NCI-H345 treated with DMSO at 0.1 percent for 48 hours (cell line): Measurements from ENCODE around the gene TRMU.

Experiments
- DNase-seq: peaks from one replicate; lab custom pipeline; 2025; ENCODE audit not compliant: unreplicated experiment; lab: John Stamatoyannopoulos, UW

TRMU gene

GRCh38 chr22:46336119-46337078, 885 bp downstream of the TRMU start:
- DNase-seq, result no peak

- DNase-seq, result no peak
Measured at GRCh38 chr22:46337870-46338269, 2.4 kb downstream of the TRMU start.

DNA sequence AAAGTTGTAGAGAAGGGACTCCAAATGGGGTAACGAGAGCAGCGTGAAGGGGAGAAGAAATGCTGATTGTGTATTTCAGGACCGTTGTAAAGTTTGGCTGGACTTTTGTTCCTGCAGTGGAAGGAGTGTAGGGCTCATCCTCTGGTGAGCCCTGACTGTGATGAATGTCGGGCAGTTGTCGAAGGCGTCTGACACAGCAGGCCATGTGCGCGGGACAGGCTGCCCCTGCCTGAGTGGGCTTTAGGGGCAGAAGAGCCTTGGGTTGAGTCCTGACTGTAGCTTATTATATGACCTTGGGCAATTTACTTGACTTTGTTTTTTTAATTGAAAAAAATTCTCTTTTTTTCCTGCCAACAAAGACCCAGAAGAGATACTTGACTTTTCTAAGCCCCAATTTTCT, 3.1 kb downstream of the TRMU start:
- DNase-seq, result no peak

DNA sequence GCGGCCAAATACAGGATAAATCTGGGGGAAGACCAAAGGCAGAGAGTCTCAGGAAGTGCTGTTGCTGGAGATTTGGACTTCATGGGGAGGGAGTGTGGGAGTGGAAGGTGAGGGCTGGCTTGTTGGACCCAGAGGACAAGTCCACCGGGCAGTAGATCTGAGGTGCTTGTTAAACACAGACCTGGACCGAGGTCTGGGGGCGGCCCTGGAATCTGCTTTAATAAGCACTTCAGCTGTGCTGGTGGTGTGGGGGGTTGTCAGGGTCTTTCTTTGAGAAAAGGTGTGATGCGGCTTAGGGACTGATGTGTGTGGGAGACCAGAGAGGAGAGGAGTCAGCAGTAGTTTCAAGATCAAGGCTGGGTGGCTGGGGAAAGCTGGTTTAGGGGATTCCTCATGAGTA, 4.4 kb downstream of the TRMU start:
- DNase-seq, result no peak

GRCh38 chr22:46340676-46341075, 5.2 kb downstream of the TRMU start:
- no peak for DNase-seq

DNA sequence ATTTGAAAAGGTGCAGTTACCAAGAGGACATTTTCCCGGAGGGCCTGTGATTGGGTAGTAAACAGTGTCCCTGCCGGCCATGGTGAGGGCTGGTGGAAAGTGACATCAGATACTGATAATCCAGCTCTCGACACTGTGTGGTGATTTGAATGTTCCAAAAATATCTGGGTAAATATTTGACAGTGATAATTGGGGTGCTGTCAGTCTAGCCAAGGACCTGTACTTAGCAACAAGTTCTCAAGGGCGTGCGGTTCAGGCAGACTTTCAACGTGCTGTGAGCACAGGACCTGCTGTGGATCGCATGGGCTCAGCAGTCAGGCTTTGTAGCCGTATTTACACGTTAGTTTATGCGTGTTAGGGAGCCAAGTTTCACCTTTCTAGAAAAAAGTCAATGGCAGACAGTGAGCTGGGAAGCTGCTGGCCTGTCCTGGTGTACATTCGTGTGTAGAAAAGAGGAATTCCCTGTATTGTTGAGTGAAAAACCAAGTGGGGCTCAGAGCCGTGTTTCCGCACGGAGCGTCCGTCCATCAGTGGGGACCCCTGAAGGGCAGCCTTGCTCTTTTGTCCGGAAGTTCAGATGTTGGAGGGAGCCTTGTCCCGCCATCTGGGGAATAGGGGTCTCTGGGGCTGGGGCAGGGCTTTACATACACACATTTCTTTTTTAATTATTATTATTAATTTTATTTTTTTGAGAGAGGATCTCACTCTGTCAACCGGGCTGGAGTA, 11.3 kb downstream of the TRMU start:
- DNase-seq, result no peak

DNA sequence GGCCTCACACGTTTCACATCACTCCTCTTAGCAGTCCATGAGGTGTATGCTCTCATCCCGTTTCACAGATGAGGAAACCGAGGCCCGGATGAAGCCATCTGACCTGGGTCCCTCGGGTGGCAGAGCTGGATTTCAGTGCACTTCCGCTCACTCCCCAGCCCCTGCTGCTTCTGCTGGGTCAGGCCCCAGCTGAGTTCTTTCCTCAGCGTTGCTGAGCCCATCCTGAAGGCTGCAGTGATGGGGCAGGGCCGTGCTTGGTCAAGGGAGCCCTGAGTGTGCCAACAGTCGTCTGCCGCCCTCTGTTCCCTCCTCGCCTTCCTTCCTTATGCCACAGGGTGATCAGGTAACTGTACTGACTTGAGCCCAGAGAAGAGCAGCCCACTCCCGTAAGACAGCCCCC, 12.1 kb downstream of the TRMU start:
- no peak for DNase-seq

DNA sequence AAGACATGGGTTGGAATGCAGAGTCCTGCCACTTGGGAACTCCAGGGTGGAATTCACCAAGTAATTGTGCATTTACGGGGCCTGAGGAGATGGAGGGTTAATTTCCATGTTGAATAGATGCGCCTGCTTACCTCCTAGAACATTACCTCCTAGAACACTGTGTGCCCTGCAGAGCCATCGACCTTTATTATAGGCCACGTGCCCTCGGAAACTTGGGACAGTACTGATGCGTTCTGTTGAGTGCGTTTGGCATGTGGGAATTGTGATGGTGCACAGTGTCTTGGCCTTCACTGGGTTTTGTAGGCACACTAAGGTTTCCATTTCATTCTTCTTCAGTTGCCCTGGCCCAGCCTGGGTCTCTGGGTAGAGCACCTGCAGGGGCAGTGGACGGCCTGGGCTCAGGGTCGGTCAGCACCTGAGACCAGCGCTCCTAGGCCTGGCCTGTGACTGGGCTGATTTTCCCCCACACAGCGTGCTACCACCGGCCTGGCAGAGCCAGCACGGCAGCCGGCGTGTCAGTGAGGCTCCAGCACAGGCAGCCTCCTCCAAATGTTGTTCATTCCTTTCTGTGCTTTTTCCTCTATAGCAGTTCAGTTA, 12.7 kb downstream of the TRMU start:
- DNase-seq, result no peak

DNA sequence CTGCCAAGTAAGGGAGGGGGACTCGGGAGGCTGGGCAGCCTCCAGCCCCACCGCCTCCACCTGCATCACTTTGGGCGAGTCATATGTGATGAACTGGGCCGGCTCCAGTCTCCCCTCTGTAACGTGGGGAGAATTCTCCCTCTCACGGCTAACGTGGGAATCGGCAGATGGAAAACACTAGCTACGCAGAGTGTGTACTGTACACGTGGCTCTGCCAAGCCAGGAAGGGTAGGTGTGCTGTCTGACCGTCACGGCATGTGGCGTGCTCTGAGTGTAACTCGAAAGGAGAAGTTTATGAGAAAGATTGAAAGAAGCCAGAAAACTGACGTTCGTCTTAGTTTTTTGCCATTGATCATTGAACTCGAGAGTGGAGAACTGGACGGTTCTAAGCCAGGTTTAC, 13.7 kb downstream of the TRMU start:
- no peak for DNase-seq

- DNase-seq, result no peak
Measured at GRCh38 chr22:46349681-46350080, 14.2 kb downstream of the TRMU start.

- no peak for DNase-seq
Measured at GRCh38 chr22:46350121-46350520, 14.6 kb downstream of the TRMU start.

- no peak for DNase-seq
Measured at GRCh38 chr22:46350646-46351045, 15.1 kb downstream of the TRMU start.

GRCh38 chr22:46351131-46351735, 15.7 kb downstream of the TRMU start:
- no peak for DNase-seq

- DNase-seq, result no peak
Measured at GRCh38 chr22:46351767-46352166, 16.3 kb downstream of the TRMU start.

- no peak for DNase-seq
Measured at GRCh38 chr22:46352276-46352675, 16.8 kb downstream of the TRMU start.

- peak; percentile 64 for DNase-seq
Measured at GRCh38 chr22:46352691-46353386, 17.3 kb downstream of the TRMU start.

- DNase-seq, result no peak
Measured at GRCh38 chr22:46353483-46354105, 18.1 kb downstream of the TRMU start.

DNA sequence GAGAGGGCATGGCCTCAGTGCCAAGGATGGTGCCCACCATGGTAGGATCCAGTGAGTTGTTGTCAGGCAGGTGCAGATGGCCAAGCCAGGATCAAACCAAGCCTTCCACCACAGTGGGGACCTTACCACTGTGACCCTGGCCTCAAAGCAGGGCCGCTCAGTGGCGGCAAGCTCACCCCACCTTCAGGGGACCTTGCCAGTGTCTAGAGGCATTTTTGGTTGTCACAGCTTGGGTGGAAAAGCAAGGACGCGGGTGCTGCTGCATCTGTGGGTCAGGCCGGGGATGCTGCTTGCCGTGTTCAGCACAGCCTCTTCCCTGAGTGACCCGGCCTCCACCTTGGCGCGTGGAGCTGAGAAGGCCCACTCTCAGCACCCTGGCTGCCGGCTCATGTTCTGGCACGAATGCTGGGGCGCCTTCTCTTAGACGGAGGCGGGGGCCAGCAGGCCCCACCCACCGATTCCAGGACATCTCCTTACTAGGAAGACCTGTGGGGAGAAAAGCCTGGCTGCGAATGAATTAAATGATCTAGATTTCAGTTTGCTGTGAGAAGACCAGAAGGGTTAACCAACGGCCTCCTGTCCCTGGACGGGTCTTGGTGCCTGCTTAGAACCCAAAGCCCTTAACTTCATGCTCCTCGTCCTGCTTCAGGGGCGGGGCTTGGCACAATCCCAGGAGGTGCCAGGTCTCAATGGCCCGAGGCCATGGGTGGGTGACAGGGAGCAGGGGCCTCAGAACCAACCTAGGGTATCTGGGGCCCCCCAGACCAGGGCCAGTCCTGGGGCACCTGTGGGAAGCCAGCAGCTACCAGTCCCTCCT, 18.9 kb downstream of the TRMU start:
- no peak for DNase-seq

DNA sequence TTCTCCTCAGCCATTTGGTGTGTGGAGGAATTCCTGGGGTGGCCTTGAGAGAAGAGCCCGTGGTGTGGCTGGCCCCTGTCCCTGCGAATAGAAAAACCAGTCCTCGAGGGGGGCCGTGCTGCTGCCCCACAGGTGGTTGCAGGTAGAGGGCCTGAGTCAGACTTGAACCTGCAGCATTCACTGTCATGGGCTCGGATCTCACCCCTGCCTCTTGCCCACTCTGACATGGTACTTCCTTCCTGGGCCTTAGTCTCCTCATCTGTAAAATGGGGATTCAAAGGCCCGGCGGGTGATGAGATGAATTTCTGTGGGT, 19.4 kb downstream of the TRMU start:
- DNase-seq, result no peak
